Skeletal muscle cell (primary cell): ENCODE data around the gene ZNF467.

Source experiments
- DNase-seq: peaks from one replicate; pipeline ENCODE4 v3.0.0-alpha.2; 2010; ENCODE audit warnings: low read depth
- H3K4me3 ChIP-seq: 2 replicates; pipeline ENCODE4 v1.5.1; 2011; ENCODE audit warnings: low read depth, mild to moderate bottlenecking, control low read depth, low read length, moderate library complexity

The ZNF467 gene

GRCh38 chr7:149761307-149761706 lies 12.1 kb downstream of the ZNF467 start:
- H3K4me3 ChIP-seq: no peak overlapping the region
- DNase-seq: no peak

- no peak for DNase-seq
- H3K4me3 ChIP-seq: no peak overlapping the region
Observed at GRCh38 chr7:149760538-149760937, 12.8 kb downstream of the ZNF467 start.

- DNase-seq: no peak
- no peak overlapping the region for H3K4me3 ChIP-seq
Observed at GRCh38 chr7:149759093-149759860, 14.1 kb downstream of the ZNF467 start.

GRCh38 chr7:149753375-149754233 lies 19.8 kb downstream of the ZNF467 start:
- no peak for DNase-seq
- no peak overlapping the region for H3K4me3 ChIP-seq

GRCh38 chr7:149752646-149753045 lies 20.7 kb downstream of the ZNF467 start:
- H3K4me3 ChIP-seq: no peak overlapping the region
- no peak for DNase-seq

- H3K4me3 ChIP-seq: no peak overlapping the region
- no peak for DNase-seq
Observed at GRCh38 chr7:149751043-149751775, 22.2 kb downstream of the ZNF467 start.

- no peak overlapping the region for H3K4me3 ChIP-seq
- no peak for DNase-seq
Observed at GRCh38 chr7:149750122-149750845, 23.1 kb downstream of the ZNF467 start.

GRCh38 chr7:149748076-149748874 lies 25.1 kb downstream of the ZNF467 start:
- no peak overlapping the region for H3K4me3 ChIP-seq
- no peak for DNase-seq

- H3K4me3 ChIP-seq: no peak overlapping the region
- no peak for DNase-seq
Observed at GRCh38 chr7:149743476-149744255, 29.7 kb downstream of the ZNF467 start.

GRCh38 chr7:149742075-149742701 lies 31.2 kb downstream of the ZNF467 start:
- H3K4me3 ChIP-seq: peak overlapping the region; percentile 35
- DNase-seq: peak; percentile 7

- H3K4me3 ChIP-seq: peak overlapping the region; percentile 35
- DNase-seq: no peak
Observed at GRCh38 chr7:149741629-149742028, 31.8 kb downstream of the ZNF467 start.

GRCh38 chr7:149736478-149737360 lies 36.7 kb downstream of the ZNF467 start:
- DNase-seq: no peak
- H3K4me3 ChIP-seq: no peak overlapping the region

- H3K4me3 ChIP-seq: no peak overlapping the region
- DNase-seq: no peak
Observed at GRCh38 chr7:149735779-149736477, 37.5 kb downstream of the ZNF467 start.

GRCh38 chr7:149735181-149735602 lies 38.2 kb downstream of the ZNF467 start:
- DNase-seq: no peak
- no peak overlapping the region for H3K4me3 ChIP-seq

- H3K4me3 ChIP-seq: no peak overlapping the region
- no peak for DNase-seq
Observed at GRCh38 chr7:149734791-149735075, 38.7 kb downstream of the ZNF467 start.
